Raji (cell line): ENCODE results near the gene DOCK9.

Experiments used
- POLR2A ChIP-seq: IDR thresholded peaks from 2 replicates; pipeline ENCODE4 v1.6.1; 2011; ENCODE audit warnings: low read depth, low read length, control low read depth; ENCODE audit not compliant: insufficient read depth

The DOCK9 gene

GRCh38 chr13:98775844-98776598 lies 201.8 kb downstream of the DOCK9 start:
- TF ChIP-seq POLR2A: no peak

- TF ChIP-seq POLR2A: no peak
Observed at GRCh38 chr13:98775386-98775785, 202.5 kb downstream of the DOCK9 start.

- TF ChIP-seq POLR2A: no peak
Observed at GRCh38 chr13:98774776-98775175, 203.1 kb downstream of the DOCK9 start.

- no peak for TF ChIP-seq POLR2A
Observed at GRCh38 chr13:98773921-98774320, 203.9 kb downstream of the DOCK9 start.

- TF ChIP-seq POLR2A: no peak
Observed at GRCh38 chr13:98772794-98773452, 204.9 kb downstream of the DOCK9 start.

- TF ChIP-seq POLR2A: no peak
Observed at GRCh38 chr13:98771838-98772611, 205.8 kb downstream of the DOCK9 start.

- no peak for TF ChIP-seq POLR2A
Observed at GRCh38 chr13:98769736-98770135, 208.1 kb downstream of the DOCK9 start.

- no peak for TF ChIP-seq POLR2A
Observed at GRCh38 chr13:98768522-98768921, 209.3 kb downstream of the DOCK9 start.

- TF ChIP-seq POLR2A: no peak
Observed at GRCh38 chr13:98766697-98767096, 211.2 kb downstream of the DOCK9 start.

GRCh38 chr13:98765996-98766519 lies 211.8 kb downstream of the DOCK9 start:
- TF ChIP-seq POLR2A: no peak

- TF ChIP-seq POLR2A: no peak
Observed at GRCh38 chr13:98761986-98762616, 215.8 kb downstream of the DOCK9 start.

GRCh38 chr13:98761126-98761985 lies 216.5 kb downstream of the DOCK9 start:
- no peak for TF ChIP-seq POLR2A

GRCh38 chr13:98755729-98756128 lies 222.1 kb downstream of the DOCK9 start:
- no peak for TF ChIP-seq POLR2A

- TF ChIP-seq POLR2A: no peak
Observed at GRCh38 chr13:98755116-98755515, 222.7 kb downstream of the DOCK9 start.

- TF ChIP-seq POLR2A: no peak
Observed at GRCh38 chr13:98752467-98753290, 225.2 kb downstream of the DOCK9 start, which contains the start of gene SLC15A1. Gene SLC15A1 (minus strand): TSS chr13:98752672. CDS start chr13:98752598, 74 bp downstream.
